HCT116 (cell line): ENCODE results near the gene NTS. TPM values are rescaled to one million over a fixed set of nuclear protein-coding genes. Genes with fewer than 3 reads are reported as not detected.

Experiments used
- ATAC-seq: fragments of 200-7000 bp; cut with Tn5 transposase; 2 replicates; pipeline ENCODE4 v1.9.1; 2020; ENCODE audit warnings: mild to moderate bottlenecking, moderate library complexity
- BruUV-seq: library from RNA; stranded (reverse); fragments of 400-500 nt; replicated peaks from 2 replicates; lab custom pipeline; 2021; lab: Mats Ljungman, UMichigan
- CTCF ChIA-PET: fragments of 300-600 bp; sonication (Branson Sonifier 250); formaldehyde crosslinking; loops from one replicate; lab custom pipeline; 2021; ENCODE audit warnings: antibody characterized with exemption; lab: Charles Lee
- POLR2A ChIA-PET: fragments of 300-600, 350-600 bp; sonication (Branson Sonifier 250); formaldehyde crosslinking; loops from one replicate; lab custom pipeline; 2021; ENCODE audit warnings: antibody characterized with exemption; lab: Charles Lee
- RAD21 ChIA-PET, 2 experiments: fragments of 300-600 bp; sonication (Branson Sonifier 250); formaldehyde crosslinking; loops; one replicate each; lab custom pipeline; 2023; ENCODE audit warnings: low total read pairs in 2 of 2; ENCODE audit not compliant: uncharacterized antibody in 2 of 2, unreplicated experiment in 2 of 2, low non-redundant PET in 1 of 2; lab: Charles Lee
- DNase-seq: peaks from one replicate; pipeline ENCODE4 v3.0.0-alpha.2; 2010; ENCODE audit warnings: low read depth, low spot score
- H2AFZ ChIP-seq: fragments of 200-600 bp; shearing (Covaris generic), sonication (generic); 2 replicates; pipeline ENCODE4 v1.6.1; 2017; ENCODE audit warnings: low read depth, mixed run types, mixed read lengths, antibody characterized with exemption, low read length; ENCODE audit not compliant: poor library complexity, severe bottlenecking
- H3K27ac ChIP-seq: 2 replicates; pipeline ENCODE4 v1.5.1; 2012; ENCODE audit warnings: low read depth, low read length
- H3K27me3 ChIP-seq: fragments of 200-600 bp; sonication (generic); 2 replicates; pipeline ENCODE4 v1.6.1; 2016; ENCODE audit warnings: mixed run types, low read length, mixed read lengths; ENCODE audit not compliant: insufficient read depth
- H3K36me3 ChIP-seq, 2 experiments: fragments of 200-500 bp in 1 of 2; fragments of 200-600 bp in 1 of 2; sonication (Bioruptor generic) in 1 of 2; sonication (generic) in 1 of 2; 2 replicates each; pipeline versions ENCODE4 v1.5.1 to v1.6.1; 2014 to 2016; ENCODE audit warnings: low read length in 2 of 2, inconsistent platforms in 1 of 2, mixed read lengths in 1 of 2, mixed run types in 1 of 2; ENCODE audit not compliant: insufficient read depth in 2 of 2, control insufficient read depth in 1 of 2
- H3K4me1 ChIP-seq, 2 experiments: fragments of 200-600 bp in 1 of 2; sonication (generic) in 1 of 2; 2 replicates each; pipeline versions ENCODE4 v1.5.1 to v1.6.1; 2012 to 2017; ENCODE audit warnings: low read length in 2 of 2, inconsistent platforms in 1 of 2, mild to moderate bottlenecking in 1 of 2, mixed read lengths in 1 of 2, mixed run types in 1 of 2, moderate library complexity in 1 of 2; ENCODE audit not compliant: insufficient read depth in 2 of 2, control insufficient read depth in 1 of 2
- H3K4me2 ChIP-seq: fragments of 200-600 bp; sonication (generic); 2 replicates; pipeline ENCODE4 v1.6.1; 2017; ENCODE audit warnings: mixed run types, low read length, mixed read lengths
- H3K4me3 ChIP-seq, 2 experiments: fragments of 200-600 bp in 1 of 2; sonication (generic) in 1 of 2; replicated peaks in 1 of 2; 2 replicates each; pipeline ENCODE4 v1.5.1; 2011 to 2016; ENCODE audit warnings: low read length in 2 of 2, control low read depth in 1 of 2, low read depth in 1 of 2, mild to moderate bottlenecking in 1 of 2, mixed read lengths in 1 of 2, mixed run types in 1 of 2
- H3K79me2 ChIP-seq: fragments of 200-600 bp; sonication (generic); 2 replicates; pipeline ENCODE4 v1.6.1; 2017; ENCODE audit warnings: mild to moderate bottlenecking, mixed run types, low read length, moderate library complexity, mixed read lengths; ENCODE audit not compliant: insufficient read depth
- H3K9ac ChIP-seq: fragments of 200-600 bp; sonication (generic); 2 replicates; pipeline ENCODE4 v1.6.1; 2016; ENCODE audit warnings: low read length, mixed read lengths
- H3K9me2 ChIP-seq: fragments of 200-600 bp; sonication (generic), shearing (Covaris generic); 2 replicates; pipeline ENCODE4 v1.6.1; 2017; ENCODE audit warnings: mixed run types, mild to moderate bottlenecking, moderate library complexity; ENCODE audit not compliant: insufficient read depth
- H3K9me3 ChIP-seq, 2 experiments: fragments of 200-500 bp in 1 of 2; fragments of 200-600 bp in 1 of 2; sonication (Bioruptor generic) in 1 of 2; sonication (generic) in 1 of 2; 2 replicates each; pipeline ENCODE4 v1.6.1; 2014 to 2017; ENCODE audit warnings: low read length in 2 of 2, mixed read lengths in 2 of 2, inconsistent platforms in 1 of 2, low read depth in 1 of 2, mild to moderate bottlenecking in 1 of 2, mixed run types in 1 of 2, moderate library complexity in 1 of 2; ENCODE audit not compliant: control insufficient read depth in 1 of 2, insufficient read depth in 1 of 2
- H4K20me1 ChIP-seq: fragments of 200-600 bp; sonication (generic), shearing (Covaris generic); 2 replicates; pipeline ENCODE4 v1.6.1; 2017; ENCODE audit warnings: mixed run types, mild to moderate bottlenecking, moderate library complexity; ENCODE audit not compliant: insufficient read depth
- EZH2 ChIP-seq: fragments of 200-600 bp; sonication (generic); IDR thresholded peaks from 2 replicates; pipeline ENCODE4 v1.6.1; 2017; ENCODE audit warnings: antibody characterized with exemption, mixed run types
- EZH2phosphoT487 ChIP-seq: fragments of 200-600 bp; IDR thresholded peaks from 2 replicates; pipeline ENCODE4 v1.6.1; 2018; ENCODE audit warnings: antibody characterized with exemption, borderline replicate concordance
- POLR2A ChIP-seq: IDR thresholded peaks from 2 replicates; pipeline ENCODE4 v1.7.0; 2011; ENCODE audit warnings: borderline replicate concordance; ENCODE audit not compliant: insufficient read depth, insufficient read length; ENCODE audit errors: extremely low read depth
- RAD21 ChIP-seq: IDR thresholded peaks from 2 replicates; pipeline ENCODE4 v1.6.1; 2012; ENCODE audit warnings: low read depth, mild to moderate bottlenecking
- REST ChIP-seq: IDR thresholded peaks from 2 replicates; pipeline ENCODE4 v1.6.1; 2012; ENCODE audit warnings: low read depth
- TCF7L2 ChIP-seq: IDR thresholded peaks from 2 replicates; pipeline ENCODE4 v1.7.0; 2011; ENCODE audit warnings: borderline replicate concordance, inconsistent platforms; ENCODE audit not compliant: insufficient read depth, insufficient read length; ENCODE audit errors: extremely low read depth
- ZBTB33 ChIP-seq: IDR thresholded peaks from 2 replicates; pipeline ENCODE4 v1.6.1; 2011; ENCODE audit warnings: mild to moderate bottlenecking, low read length, moderate library complexity; ENCODE audit not compliant: insufficient replicate concordance; ENCODE audit errors: extremely low read depth
- ZFX ChIP-seq: fragments of 450-650 bp; IDR thresholded peaks from 2 replicates; pipeline ENCODE4 v1.6.1; 2017
- ZNF274 ChIP-seq: fragments of 200-500 bp; sonication (Bioruptor generic); IDR thresholded peaks from 2 replicates; pipeline ENCODE4 v1.6.1; 2014; ENCODE audit warnings: mild to moderate bottlenecking, low read depth, low read length, inconsistent platforms
- intact Hi-C: fragments of 100-400 bp; cut with micrococcal nuclease; formaldehyde crosslinking; loops from 2 replicates; pipeline ENCODE4 v1.10.0; 2022
- total RNA-seq: library from RNA; stranded (reverse); gene quantifications from one replicate; pipeline ENCODE4 v1.2.1, GENCODE V29; 2021; ENCODE audit not compliant: unreplicated experiment

NTS gene
- total RNA-seq, 1 experiment from 2014 or later: not detected

GRCh38 chr12:85855305-85855704 lies 18.8 kb upstream of the NTS start:
- Histone ChIP-seq H3K9me2 (no peaks in the 10 kb centered on the region), H3K27ac (no peak overlapping the region), H3K36me3 (no peaks in the 10 kb centered on the region), H3K9ac (no peak overlapping the region), H3K9me3 (no peaks in the 10 kb centered on the region), H3K27me3 (no peaks in the 10 kb centered on the region), H3K4me1 (no peaks in the 10 kb centered on the region)
- no peak for ATAC-seq
- CTCF ChIA-PET: interaction anchor here (1.0 to 3.1 kb wide), 2 partner anchors 13 to 15 kb away, joined by 3 to 18 read pairs; no protein-coding TSS in a partner anchor
- intact Hi-C loops: no loop called here
- TF ChIP-seq EZH2phosphoT487: no peak
- TF ChIP-seq ZBTB33: no peak
- TF ChIP-seq POLR2A: no peak
- no peak for TF ChIP-seq TCF7L2
- TF ChIP-seq EZH2: no peak
- TF ChIP-seq ZFX: no peak
- TF ChIP-seq REST: no peak
- TF ChIP-seq RAD21: no peak
- TF ChIP-seq ZNF274: no peak
- TF ChIP-seq, all 23 proteins: peak for 0
- BruUV-seq: no TSS peak
- H2AFZ ChIP-seq: no peak overlapping the region
- no peak for DNase-seq
- no peak overlapping the region for H3K4me2 ChIP-seq
- no peak overlapping the region for H3K4me3 ChIP-seq
- no peaks in the 10 kb centered on the region for H3K79me2 ChIP-seq
- POLR2A ChIA-PET: interaction anchor here (1.3 kb wide), 1 partner anchor 10 kb away, joined by 3 read pairs; no protein-coding TSS in a partner anchor
- H4K20me1 ChIP-seq: no peaks in the 10 kb centered on the region
- RAD21 ChIA-PET: no interaction called here
